LNCaP clone FGC (cell line): ENCODE measurements around the gene ATP10B.

ENCODE experiments used
- DNase-seq: peaks from one replicate; pipeline ENCODE4 v3.0.0-alpha.2; 2011; ENCODE audit warnings: low read depth
- H3K4me3 ChIP-seq: 2 replicates; pipeline ENCODE4 v1.5.1; 2011; ENCODE audit warnings: mild to moderate bottlenecking, low read depth, low read length, control low read depth
- TF ChIP-seq, protein P1 (sequence below): IDR thresholded peaks from 2 replicates; pipeline ENCODE4 v1.5.1; 2012; ENCODE audit warnings: mild to moderate bottlenecking; ENCODE audit not compliant: control insufficient read depth, insufficient read depth; ENCODE audit errors: extremely low read depth

Gene ATP10B

DNA sequence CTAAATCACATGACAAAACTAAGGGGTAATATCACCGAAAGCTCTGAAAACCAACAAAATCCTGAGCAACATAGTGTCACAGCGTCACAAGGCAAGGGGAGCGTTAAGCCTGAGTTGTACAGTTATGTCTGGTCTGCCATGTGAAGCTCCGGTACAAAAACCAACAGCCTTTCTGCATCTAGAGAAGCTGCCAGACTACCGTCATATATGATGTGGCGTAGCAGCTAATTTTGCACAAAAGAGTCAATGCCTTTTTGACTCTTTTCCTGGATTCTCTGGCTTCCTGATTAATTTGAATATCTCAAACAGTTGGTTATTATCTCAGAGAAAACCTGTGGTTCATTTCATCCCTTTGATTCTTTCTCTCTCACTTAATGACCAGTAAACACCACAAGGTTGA lies 16.0 kb upstream of the ATP10B start:
- DNase-seq: no peak
- TF ChIP-seq, protein P1, sequence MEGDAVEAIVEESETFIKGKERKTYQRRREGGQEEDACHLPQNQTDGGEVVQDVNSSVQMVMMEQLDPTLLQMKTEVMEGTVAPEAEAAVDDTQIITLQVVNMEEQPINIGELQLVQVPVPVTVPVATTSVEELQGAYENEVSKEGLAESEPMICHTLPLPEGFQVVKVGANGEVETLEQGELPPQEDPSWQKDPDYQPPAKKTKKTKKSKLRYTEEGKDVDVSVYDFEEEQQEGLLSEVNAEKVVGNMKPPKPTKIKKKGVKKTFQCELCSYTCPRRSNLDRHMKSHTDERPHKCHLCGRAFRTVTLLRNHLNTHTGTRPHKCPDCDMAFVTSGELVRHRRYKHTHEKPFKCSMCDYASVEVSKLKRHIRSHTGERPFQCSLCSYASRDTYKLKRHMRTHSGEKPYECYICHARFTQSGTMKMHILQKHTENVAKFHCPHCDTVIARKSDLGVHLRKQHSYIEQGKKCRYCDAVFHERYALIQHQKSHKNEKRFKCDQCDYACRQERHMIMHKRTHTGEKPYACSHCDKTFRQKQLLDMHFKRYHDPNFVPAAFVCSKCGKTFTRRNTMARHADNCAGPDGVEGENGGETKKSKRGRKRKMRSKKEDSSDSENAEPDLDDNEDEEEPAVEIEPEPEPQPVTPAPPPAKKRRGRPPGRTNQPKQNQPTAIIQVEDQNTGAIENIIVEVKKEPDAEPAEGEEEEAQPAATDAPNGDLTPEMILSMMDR: no peak
- no peak overlapping the region for H3K4me3 ChIP-seq

- no peak for DNase-seq
- H3K4me3 ChIP-seq: no peak overlapping the region
- TF ChIP-seq, protein P1: no peak
Observed at GRCh38 chr5:160851451-160851850, 560 bp downstream of the ATP10B start.

DNA sequence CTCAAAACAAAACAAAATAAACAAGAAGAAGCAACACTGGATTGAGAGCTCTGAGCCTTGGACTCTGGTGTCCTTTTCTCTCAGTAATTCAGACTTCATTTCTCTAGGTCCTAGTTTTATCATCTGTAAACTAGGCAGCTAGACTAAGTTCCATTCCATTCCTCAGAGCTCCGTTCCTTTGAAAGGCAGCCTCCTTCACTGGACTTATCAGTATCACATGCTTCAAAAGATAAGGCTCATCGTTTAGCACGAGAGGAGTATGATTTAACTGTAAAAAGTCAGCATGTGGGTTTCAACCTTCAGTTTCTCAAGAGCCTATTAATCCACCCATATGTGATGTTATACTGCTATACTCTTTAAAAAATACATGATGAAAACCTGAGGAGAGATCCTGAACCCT lies 1.6 kb downstream of the ATP10B start:
- DNase-seq: no peak
- TF ChIP-seq, protein P1: no peak
- no peak overlapping the region for H3K4me3 ChIP-seq

- TF ChIP-seq, protein P1: no peak
- DNase-seq: no peak
- H3K4me3 ChIP-seq: no peak overlapping the region
Observed at GRCh38 chr5:160847526-160848085, 4.4 kb downstream of the ATP10B start.

GRCh38 chr5:160846642-160847041 lies 5.4 kb downstream of the ATP10B start:
- no peak overlapping the region for H3K4me3 ChIP-seq
- no peak for DNase-seq
- TF ChIP-seq, protein P1: no peak

DNA sequence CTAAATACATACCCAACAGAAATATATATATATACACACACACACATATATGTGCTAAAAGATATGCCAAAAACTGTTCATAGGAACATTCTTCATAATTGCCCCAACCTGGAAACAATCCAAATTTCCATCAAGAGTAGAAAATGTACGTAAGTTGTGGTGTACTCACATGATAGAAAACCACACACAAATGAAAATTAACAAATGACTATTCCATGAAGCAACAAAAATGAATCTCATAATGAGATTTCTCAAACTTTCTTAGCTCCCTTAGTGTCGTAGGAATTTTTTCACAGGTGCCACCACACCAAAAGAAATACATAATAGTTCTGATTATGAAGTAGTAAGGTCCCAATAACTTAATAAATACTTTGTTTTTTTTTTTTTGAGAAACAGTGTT lies 7.8 kb downstream of the ATP10B start:
- DNase-seq: no peak
- TF ChIP-seq, protein P1: no peak
- H3K4me3 ChIP-seq: no peak overlapping the region

DNA sequence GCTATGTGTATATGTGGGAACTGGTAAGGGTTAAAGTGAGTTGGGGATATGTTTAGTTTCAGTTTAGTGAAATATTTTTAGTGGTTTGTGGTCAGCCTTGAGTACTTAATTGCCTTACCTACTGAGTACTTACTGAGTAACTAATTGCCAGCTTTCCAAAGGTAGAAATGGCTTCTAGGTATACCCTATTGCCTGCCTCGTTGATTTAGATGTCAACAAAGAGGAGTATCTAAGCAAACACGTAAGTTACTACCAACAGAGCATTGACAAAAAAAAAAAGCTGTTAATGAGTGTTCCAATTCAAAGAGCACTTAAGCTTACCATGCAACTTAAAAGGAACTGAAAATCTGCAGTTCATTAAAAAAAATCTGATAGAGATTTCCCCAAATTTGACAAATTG lies 8.8 kb downstream of the ATP10B start:
- no peak for DNase-seq
- TF ChIP-seq, protein P1: no peak
- H3K4me3 ChIP-seq: no peak overlapping the region
